Lower lobe of right lung (tissue), 2 donors: ENCODE measurements around the gene SMC1A. TPM values are rescaled to one million over a fixed set of nuclear protein-coding genes. Genes with fewer than 3 reads are reported as not detected.

Source experiments
- ATAC-seq, 2 donors: fragments of 200-7000 bp; cut with Tn5 transposase; one replicate each; pipeline ENCODE4 v1.9.1; 2020 to 2022; ENCODE audit warnings: mild to moderate bottlenecking in 2 of 2, moderate library complexity in 2 of 2
- DNase-seq: peaks from one replicate; pipeline ENCODE4 v3.0.0-alpha.2; 2020
- H3K27ac ChIP-seq: fragments of 200-600 bp; one replicate; pipeline ENCODE4 v1.8.0; 2022
- H3K27me3 ChIP-seq: fragments of 200-600 bp; one replicate; pipeline ENCODE4 v1.8.0; 2022; ENCODE audit warnings: low read depth
- H3K36me3 ChIP-seq: fragments of 200-600 bp; one replicate; pipeline ENCODE4 v1.8.0; 2022; ENCODE audit warnings: mild to moderate bottlenecking
- H3K4me1 ChIP-seq: fragments of 200-600 bp; one replicate; pipeline ENCODE4 v1.8.0; 2022
- H3K4me3 ChIP-seq: fragments of 200-600 bp; one replicate; pipeline ENCODE4 v1.8.0; 2022; ENCODE audit warnings: mild to moderate bottlenecking
- H3K9me3 ChIP-seq: fragments of 200-600 bp; one replicate; pipeline ENCODE4 v1.8.0; 2022
- CTCF ChIP-seq: fragments of 200-600 bp; IDR thresholded peaks from one replicate; pipeline ENCODE4 v1.8.0; 2022; ENCODE audit warnings: antibody characterized with exemption, mild to moderate bottlenecking
- intact Hi-C: fragments of 100-400 bp; cut with DNase I; formaldehyde crosslinking; loops from one replicate; pipeline ENCODE4 v1.11.0; 2022
- microRNA-seq: library from miRNA; unstranded; fragments of <30 nt; microRNA quantifications from one replicate; pipeline ENCODE4 v1.2.0, GENCODE V29; 2020; ENCODE audit warnings: borderline number of aligned reads
- total RNA-seq: library from RNA; stranded (reverse); fragmentation: NEBNext Ultra II Directional; extraction: Animal tissue kit (Norgen Biotek cat#: 25700); gene quantifications from one replicate; pipeline ENCODE4 v1.2.1, GENCODE V29; 2021
- donor health status: DM: no; HTN: yes; CAD: no; lungs with severe emphysema.

SMC1A gene
- total RNA-seq, 1 donor from 2014 or later = 52.0 TPM

DNA sequence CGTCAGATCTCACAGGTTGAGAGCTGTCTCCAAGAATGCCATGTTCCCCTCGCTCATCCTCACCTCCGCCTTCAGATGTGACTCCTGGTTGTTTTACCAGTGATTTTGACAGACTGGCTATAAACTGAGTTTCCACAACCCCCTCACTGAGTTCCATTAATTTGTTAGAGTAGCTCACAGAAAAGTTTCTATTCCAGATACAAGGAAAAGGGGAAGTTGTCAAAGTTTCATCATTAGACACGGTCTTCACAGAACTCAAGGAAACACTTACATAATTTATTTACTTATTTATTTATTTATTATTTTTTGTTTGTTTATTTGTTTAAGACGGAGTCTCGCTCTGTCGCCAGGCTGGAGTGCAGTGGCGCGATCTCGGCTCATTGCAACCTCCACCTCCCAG, 85.4 kb downstream of the SMC1A start:
- DNase-seq = no peak
- TF ChIP-seq CTCF = no peak
- no peak overlapping the region for H3K4me3 ChIP-seq
- H3K27ac ChIP-seq = no peak overlapping the region
- no peaks in the 10 kb centered on the region for H3K27me3 ChIP-seq
- ATAC-seq = no peak
- intact Hi-C loops = no loop called here
- no peaks in the 10 kb centered on the region for H3K4me1 ChIP-seq
- no peaks in the 10 kb centered on the region for H3K9me3 ChIP-seq
- no peaks in the 10 kb centered on the region for H3K36me3 ChIP-seq

GRCh38 chrX:53333853-53334252, 88.6 kb downstream of the SMC1A start:
- no peak for TF ChIP-seq CTCF
- intact Hi-C loops = no loop called here
- Histone ChIP-seq H3K27ac (no peak overlapping the region), H3K27me3 (no peaks in the 10 kb centered on the region), H3K36me3 (no peaks in the 10 kb centered on the region), H3K9me3 (no peaks in the 10 kb centered on the region), H3K4me3 (no peak overlapping the region), H3K4me1 (no peaks in the 10 kb centered on the region)
- DNase-seq (no peak), ATAC-seq (no peak)

DNA sequence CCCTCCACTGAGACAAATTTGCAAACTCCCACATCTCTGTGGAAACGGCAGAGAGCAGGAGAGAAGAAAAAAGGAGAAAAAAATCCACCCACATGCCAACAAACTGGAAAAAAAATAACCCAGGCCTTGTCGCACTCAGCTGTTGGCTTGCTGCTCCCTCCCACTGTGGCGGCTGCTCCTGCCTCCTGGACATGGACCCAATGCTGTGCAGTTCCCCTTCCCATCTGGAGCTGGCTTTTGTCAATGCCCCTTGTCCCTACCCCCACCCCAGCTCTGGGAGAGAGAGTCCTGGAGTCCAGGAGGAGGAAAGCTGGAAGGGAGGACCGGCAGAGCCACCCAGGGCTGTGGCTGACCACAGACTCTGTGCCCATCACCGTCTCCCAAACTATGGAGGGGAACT, 90.2 kb downstream of the SMC1A start:
- Histone ChIP-seq H3K36me3 (no peaks in the 10 kb centered on the region), H3K27ac (no peak overlapping the region), H3K4me1 (no peaks in the 10 kb centered on the region), H3K9me3 (no peaks in the 10 kb centered on the region), H3K4me3 (no peak overlapping the region), H3K27me3 (no peaks in the 10 kb centered on the region)
- DNase-seq (no peak), ATAC-seq (no peak)
- TF ChIP-seq CTCF = no peak
- intact Hi-C loops = no loop called here

GRCh38 chrX:53330331-53330730, 92.1 kb downstream of the SMC1A start:
- ATAC-seq (no peak), DNase-seq (no peak)
- Histone ChIP-seq H3K4me1 (no peaks in the 10 kb centered on the region), H3K27ac (no peak overlapping the region), H3K4me3 (no peak overlapping the region), H3K27me3 (no peaks in the 10 kb centered on the region), H3K9me3 (no peaks in the 10 kb centered on the region), H3K36me3 (no peaks in the 10 kb centered on the region)
- TF ChIP-seq CTCF = no peak
- intact Hi-C loops = no loop called here

DNA sequence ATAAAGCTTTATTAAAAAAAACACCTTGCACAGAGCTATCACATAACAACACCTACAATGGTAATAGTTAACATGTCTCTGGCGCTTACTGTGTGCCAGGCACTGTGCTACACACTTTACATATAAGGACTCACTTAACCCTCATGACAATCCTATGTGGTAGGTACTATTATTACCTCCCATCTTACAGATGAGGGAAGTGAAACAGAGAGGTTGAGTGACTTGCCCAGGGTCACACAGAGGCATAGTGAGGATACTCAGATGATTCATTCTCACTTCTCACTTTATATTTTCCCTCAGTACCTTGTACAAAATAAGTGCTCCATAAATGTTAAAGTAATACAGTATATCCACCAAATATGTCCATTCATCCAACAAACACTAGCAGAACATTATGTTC, 97.7 kb downstream of the SMC1A start:
- TF ChIP-seq CTCF = no peak
- DNase-seq = no peak
- H3K4me1 ChIP-seq = no peaks in the 10 kb centered on the region
- no peaks in the 10 kb centered on the region for H3K9me3 ChIP-seq
- H3K27me3 ChIP-seq = no peaks in the 10 kb centered on the region
- no peaks in the 10 kb centered on the region for H3K36me3 ChIP-seq
- no peak for ATAC-seq
- H3K27ac ChIP-seq = no peak overlapping the region
- intact Hi-C loops = no loop called here
- no peak overlapping the region for H3K4me3 ChIP-seq

Small RNA genes lying within 50 kb of the gene (microRNA-seq; reads per million reads assigned to microRNA genes)
- not detected for gene MIR6857

Other genes starting within 250 kb of the SMC1A start
- gene KDM5C, start 197.4 kb downstream of the SMC1A start, total RNA-seq = 67.5 TPM
- 24.0 TPM for gene IQSEC2, start 141.1 kb downstream of the SMC1A start, total RNA-seq
- 3.0 TPM for gene RIBC1, start 219 bp upstream of the SMC1A start, total RNA-seq
- gene HSD17B10, start 11.7 kb upstream of the SMC1A start, total RNA-seq = 51.6 TPM